Hematopoietic multipotent progenitor cell treated with erythropoietin and hydrocortisone succinate and interleukin-3 and kit ligand, for 15 days (in vitro differentiated cells): Measurements from ENCODE around the gene ELP6.
"Not testable (repeated sequence)": the region's sequence is repeated elsewhere in the genome, so short reads cannot be mapped to it uniquely, and the experiment has no call there.

Experiments used
- DNase-seq: peaks from one replicate; pipeline ENCODE4 v3.0.0-alpha.2; 2015; ENCODE audit warnings: low spot score

ELP6 gene

DNA sequence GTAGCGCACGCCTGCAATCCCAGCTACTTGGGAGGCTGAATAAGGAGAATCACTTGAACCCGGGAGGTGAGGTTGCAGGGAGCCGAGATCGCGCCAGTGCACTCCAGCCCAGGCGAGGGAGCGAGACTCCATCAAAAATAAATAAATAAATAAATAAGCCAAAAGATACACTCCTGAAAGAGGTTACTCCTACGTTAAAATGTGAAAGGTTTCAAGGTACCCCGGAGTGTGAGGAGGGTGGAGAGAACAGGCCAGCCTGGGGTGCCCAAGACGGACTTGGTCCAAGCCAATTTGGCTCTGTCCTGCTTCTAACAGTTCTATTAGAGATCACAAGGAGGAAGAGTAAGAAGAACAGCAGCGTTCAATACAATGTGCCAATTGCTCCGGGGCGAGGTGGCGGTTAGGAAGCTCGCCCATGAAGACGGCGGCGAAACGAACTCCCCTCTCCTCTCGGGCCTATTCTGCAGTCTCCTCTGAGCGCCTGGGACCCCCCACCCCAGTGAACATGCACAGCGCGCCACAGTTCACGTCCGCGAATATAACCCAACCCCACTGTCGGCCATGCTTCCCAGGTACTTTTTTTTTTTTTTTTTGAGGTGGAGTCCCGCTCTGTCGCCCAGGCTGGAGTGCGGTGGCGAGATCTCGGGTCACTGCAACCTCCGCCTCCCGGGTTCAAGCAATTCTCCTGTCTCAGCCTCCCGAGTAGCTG, 942 bp downstream of the ELP6 start:
- DNase-seq: no peak

GRCh38 chr3:47505267-47505666, 8.2 kb downstream of the ELP6 start:
- not testable (repeated sequence) for DNase-seq

GRCh38 chr3:47504113-47504512, 9.4 kb downstream of the ELP6 start:
- no peak for DNase-seq

DNA sequence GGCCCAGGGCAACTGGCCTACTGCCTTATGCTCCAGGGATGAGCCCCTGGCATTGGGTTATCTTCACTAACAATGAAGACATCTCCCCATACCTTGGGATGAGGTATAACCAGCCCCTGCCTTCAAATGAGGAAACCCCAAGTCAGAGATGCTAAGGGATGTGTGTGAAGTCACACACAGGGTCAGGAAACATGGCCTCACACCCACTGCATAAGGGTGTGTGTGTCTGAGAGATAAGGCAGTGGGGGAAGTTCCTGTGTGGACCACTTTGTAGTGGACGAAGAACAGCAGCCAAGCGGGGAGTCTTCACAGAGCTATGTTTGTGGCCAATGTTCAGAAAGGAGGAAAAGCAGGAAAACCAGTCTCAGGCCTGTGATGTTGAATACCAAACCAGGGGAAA, 10.5 kb downstream of the ELP6 start:
- DNase-seq: peak; percentile 54

DNA sequence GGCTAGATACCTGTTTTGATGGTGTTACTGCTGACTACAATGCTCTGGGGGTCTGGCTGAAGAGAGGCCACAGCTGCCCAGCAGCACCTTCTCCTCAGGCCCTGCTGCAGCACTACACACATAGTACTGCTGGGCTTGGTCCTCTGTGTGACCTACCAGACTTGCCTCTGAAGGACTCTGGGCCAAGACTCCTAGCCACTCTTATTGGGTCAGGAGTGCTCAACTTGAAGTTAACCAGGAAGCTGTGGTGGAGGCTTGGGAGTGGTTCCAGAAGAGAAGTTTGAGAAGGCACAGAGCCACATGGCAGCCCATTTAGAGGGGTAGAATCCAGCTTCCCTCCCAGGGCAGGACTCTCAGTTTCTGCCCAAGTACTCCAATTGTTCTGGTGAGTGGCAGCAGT, 16.6 kb downstream of the ELP6 start:
- no peak for DNase-seq

- no peak for DNase-seq
These were observed 17.6 kb downstream of the ELP6 start for GRCh38 chr3:47495886-47496285.

DNA sequence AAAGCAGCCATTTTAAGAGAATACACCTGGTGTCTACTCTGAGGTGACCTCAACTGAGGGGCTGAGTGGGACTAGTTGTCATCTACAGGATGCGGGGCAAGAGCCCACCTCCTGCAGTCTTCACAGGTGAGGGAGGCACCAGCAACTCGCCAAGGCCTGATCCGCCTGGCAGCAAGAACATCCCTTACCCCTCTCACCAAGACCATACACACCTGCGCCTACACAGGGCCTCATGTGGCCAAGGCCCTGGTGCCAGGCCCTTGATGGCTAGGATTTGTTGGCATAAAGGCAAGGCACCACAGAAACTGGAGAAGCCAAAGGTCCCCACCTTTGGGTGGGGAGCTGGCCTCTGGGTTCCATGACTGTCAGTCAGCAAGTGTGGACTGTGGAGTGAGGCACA, 18.4 kb downstream of the ELP6 start:
- DNase-seq: no peak

GRCh38 chr3:47491777-47492176, 21.7 kb downstream of the ELP6 start:
- DNase-seq: no peak

DNA sequence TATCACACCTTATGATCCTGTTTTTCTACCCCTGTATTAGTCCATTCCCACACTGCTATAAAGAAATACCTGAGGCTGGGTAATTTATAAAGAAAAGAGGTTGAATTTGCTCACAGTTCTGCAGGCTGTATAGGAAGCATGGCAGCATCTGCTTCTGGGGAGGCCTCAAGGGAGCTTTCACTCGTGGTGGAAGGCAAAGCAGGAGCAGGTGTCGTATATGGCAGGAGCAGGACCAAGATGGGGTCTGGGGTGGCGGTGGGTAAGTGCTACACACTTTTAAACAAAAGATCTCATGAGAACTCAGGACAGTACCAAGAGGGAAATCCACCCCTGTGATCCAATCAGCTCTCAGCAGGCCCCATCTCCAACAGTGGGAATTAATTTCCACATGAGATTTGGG, 22.3 kb downstream of the ELP6 start:
- no peak for DNase-seq

- no peak for DNase-seq
These were observed 26.2 kb downstream of the ELP6 start for GRCh38 chr3:47487265-47487664.

GRCh38 chr3:47485812-47486211, 27.7 kb downstream of the ELP6 start:
- no peak for DNase-seq

DNA sequence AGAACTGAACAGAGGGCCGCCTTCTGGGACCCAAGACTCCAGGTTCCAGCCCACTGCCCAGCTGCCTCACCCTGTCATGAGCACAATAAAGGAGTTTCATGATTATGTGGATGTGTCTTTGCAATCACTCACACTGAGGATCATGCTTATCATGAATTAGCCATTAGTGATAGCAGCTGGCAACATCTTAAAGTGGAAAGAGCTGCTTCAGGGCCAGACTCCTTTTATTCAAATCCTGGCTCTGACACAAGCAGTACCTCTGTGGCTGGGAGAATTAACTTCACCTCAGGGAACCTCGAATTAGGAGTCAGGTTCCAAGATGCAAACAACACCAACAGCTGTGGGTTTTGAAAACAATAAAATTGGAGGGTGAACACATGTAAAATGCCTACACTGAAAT, 31.1 kb downstream of the ELP6 start:
- no peak for DNase-seq

DNA sequence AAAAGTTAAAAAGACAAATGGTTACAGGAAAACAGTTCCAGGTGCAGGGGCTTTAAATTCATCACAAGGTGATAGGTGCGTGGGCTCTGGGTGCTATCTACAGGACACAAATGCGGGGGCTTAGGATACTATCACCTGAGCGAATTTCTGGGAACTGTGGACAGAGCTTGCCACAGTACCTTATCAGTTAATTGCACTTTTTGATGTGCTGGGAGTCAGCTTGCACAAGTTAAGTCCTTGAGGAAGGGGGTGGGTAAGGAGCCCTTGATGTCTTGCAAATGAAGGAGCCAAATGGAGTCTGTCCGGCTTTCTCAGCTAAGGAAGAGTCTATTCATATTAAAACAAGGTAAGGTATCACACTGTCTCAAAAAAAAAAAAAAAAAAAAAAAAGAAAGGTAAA, 31.7 kb downstream of the ELP6 start:
- DNase-seq: not testable (repeated sequence)

- not testable (repeated sequence) for DNase-seq
These were observed 33.2 kb downstream of the ELP6 start for GRCh38 chr3:47480267-47480666.

- no peak for DNase-seq
These were observed 33.7 kb downstream of the ELP6 start for GRCh38 chr3:47479826-47480160.

GRCh38 chr3:47478022-47478421, 35.5 kb downstream of the ELP6 start:
- DNase-seq: no peak

GRCh38 chr3:47476644-47477199, 36.8 kb downstream of the ELP6 start:
- DNase-seq: no peak

GRCh38 chr3:47476330-47476626, 37.2 kb downstream of the ELP6 start:
- no peak for DNase-seq

DNA sequence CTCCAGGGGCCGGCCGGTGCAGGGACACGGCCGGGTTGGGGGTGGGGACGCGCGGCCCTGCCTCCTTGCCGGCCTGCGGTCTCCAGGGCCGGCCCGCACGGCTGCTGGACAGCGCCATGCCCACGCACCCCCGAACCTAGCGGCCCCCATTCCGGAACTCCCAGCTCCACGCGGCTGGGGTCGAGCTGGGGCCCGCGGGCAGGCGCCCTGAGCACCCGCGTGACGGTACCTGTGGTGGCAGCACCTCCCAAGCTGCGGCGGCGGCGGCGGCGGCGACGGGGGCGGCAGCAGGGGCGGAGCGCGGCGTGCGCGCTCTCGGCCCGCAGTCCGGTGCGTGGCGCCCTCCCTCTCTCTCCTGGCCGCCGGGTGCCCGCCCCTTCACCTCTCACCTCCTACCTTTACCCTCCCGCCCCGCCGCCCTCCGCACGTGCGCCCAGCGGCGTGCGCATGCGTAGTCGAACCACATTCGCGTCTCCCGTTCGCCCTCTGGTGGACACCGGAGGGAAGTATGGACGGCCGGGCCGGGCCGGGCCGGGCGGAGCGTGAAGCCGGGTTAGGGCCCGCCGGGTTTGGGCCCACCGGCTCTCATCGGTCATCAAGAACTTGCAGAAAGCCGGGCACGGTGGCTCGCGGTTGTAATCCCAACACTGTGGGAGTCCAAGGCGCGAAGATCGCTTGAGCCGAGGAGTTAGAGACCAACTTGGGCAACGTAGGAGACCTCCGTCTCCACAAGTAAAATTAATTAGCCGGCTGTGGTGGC, 37.8 kb downstream of the ELP6 start, which contains the start of gene SCAP:
Gene SCAP (minus strand): TSS at position 372 of the 760 bp plus-strand sequence. CDS start 32,948 bp downstream, outside the sequence.
- DNase-seq: peak; percentile 95

DNA sequence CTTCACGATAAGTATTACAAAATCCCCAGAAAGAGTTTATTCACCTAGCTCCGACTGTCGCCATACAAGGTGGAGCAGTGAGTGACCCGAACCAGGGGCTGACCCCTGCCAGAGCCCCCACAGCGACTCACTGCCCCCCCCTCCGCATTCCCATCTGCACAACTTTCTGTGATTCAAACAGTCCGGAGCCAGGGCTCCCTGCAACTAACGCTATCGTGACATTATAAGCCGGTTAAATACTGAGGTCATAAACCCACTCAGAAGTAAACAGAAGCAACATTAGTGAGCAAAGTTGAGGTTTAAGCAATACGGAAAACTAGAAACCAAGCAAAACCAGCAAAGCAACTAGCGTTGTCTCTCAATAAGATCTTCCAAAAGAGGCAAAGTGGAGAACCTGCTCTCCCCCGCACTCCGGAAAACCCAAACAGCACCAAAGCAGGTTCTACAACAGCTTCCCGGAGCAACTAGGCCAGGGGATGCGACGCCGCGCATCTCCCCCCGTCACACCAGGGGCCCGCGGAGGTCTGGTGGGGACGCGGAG, 38.4 kb downstream of the ELP6 start:
- DNase-seq: peak; percentile 21

- no peak for DNase-seq
These were observed 40.1 kb downstream of the ELP6 start for GRCh38 chr3:47473391-47473790.

- no peak for DNase-seq
These were observed 43.9 kb downstream of the ELP6 start for GRCh38 chr3:47469616-47470015.

GRCh38 chr3:47468315-47468714, 45.2 kb downstream of the ELP6 start:
- DNase-seq: not testable (repeated sequence)
